ENCODE data around the gene STEAP4. TPM values are rescaled to one million over a fixed set of nuclear protein-coding genes. Genes with fewer than 3 reads are reported as not detected.

The STEAP4 gene
- total RNA-seq, 1 experiment from 2014 or later, result not detected

GRCh38 chr7:88347517-88347916 is 40.8 kb upstream of the STEAP4 start:
- no peak overlapping the region for H2BK20ac ChIP-seq (ENCODE audit: low read depth, low read length, poor library complexity, severe bottlenecking)
- no peak overlapping the region for H2BK12ac ChIP-seq (ENCODE audit: insufficient read length, low read depth, low read length)
- no peak overlapping the region for H3K27ac ChIP-seq (ENCODE audit: insufficient read length, low read depth, low read length)
- Mint-ChIP-seq H3K27ac (peak overlapping the region in 2 of 3 experiments; percentile 41 to 57; a peak in 2 of 7 replicates), H3K9me3 (no peaks in the 10 kb centered on the region), H3K4me3 (no peak overlapping the region), H3K27me3 (ENCODE audit: low read depth) (no peaks in the 10 kb centered on the region), H3K4me1 (peaks cover 20 to 23% of the 10 kb centered on the region in 2 experiments), H3K36me3 (ENCODE audit: insufficient read depth in 1 of 3, low read depth in 3 of 3) (no peaks in the 10 kb centered on the region)
- no peaks in the 10 kb centered on the region for H3K23me2 ChIP-seq (ENCODE audit: insufficient read length, low read depth, low read length, poor library complexity, severe bottlenecking)
- H3K56ac ChIP-seq (ENCODE audit: insufficient read length, low read depth, low read length), result no peak overlapping the region
- no peaks in the 10 kb centered on the region for H3K27me3 ChIP-seq (ENCODE audit: insufficient read depth, low read length)
- H3K79me1 ChIP-seq (ENCODE audit: insufficient read depth, low read depth, low read length, poor library complexity, severe bottlenecking), result no peaks in the 10 kb centered on the region
- H4K20me1 ChIP-seq (ENCODE audit: control insufficient read depth, insufficient read depth, insufficient read length), result no peaks in the 10 kb centered on the region
- no CpG with 5 or more reads among the region's 2 CpGs for WGBS (ENCODE audit: extremely low coverage, insufficient read length, low lambda C conversion rate)
- H3K9ac ChIP-seq (ENCODE audit: extremely low read depth, insufficient read length, low read length), result no peak overlapping the region
- H3T11ph ChIP-seq (ENCODE audit: low read length), result no peak overlapping the region
- DNase-seq, result no peak
- no peak overlapping the region for H3K18ac ChIP-seq (ENCODE audit: insufficient read length, low read depth, low read length)
- no peak overlapping the region for H3K14ac ChIP-seq (ENCODE audit: insufficient read depth, low read length)
- H4K5ac ChIP-seq (ENCODE audit: insufficient read length, low read depth, low read length), result no peak overlapping the region
- H3K23ac ChIP-seq (ENCODE audit: insufficient read length, low read depth, low read length), result no peak overlapping the region
- no peak overlapping the region for H2BK5ac ChIP-seq (ENCODE audit: insufficient read length, low read length)
- no peaks in the 10 kb centered on the region for H3K9me3 ChIP-seq (ENCODE audit: control insufficient read depth, low read depth, low read length)
- H2BK120ac ChIP-seq (ENCODE audit: low read depth, low read length, poor library complexity, severe bottlenecking), result no peak overlapping the region
- H2BK15ac ChIP-seq (ENCODE audit: low read depth, low read length), result no peak overlapping the region
- peaks cover 6% of the 10 kb centered on the region for H3K4me1 ChIP-seq (ENCODE audit: insufficient read depth, low read length)
- H3K4me2 ChIP-seq (ENCODE audit: insufficient read depth, insufficient read length, low read length), result no peak overlapping the region
- no peak overlapping the region for H3K4ac ChIP-seq (ENCODE audit: low read depth, low read length)
- no peak overlapping the region for H2AK5ac ChIP-seq (ENCODE audit: insufficient read length, low read length)
- no peak overlapping the region for H4K8ac ChIP-seq (replicated peaks; ENCODE audit: insufficient read length, low read depth, low read length)
- H4K91ac ChIP-seq (ENCODE audit: insufficient read length, low read depth, low read length), result no peak overlapping the region
- no peak for TF ChIP-seq CTCF (conservative IDR thresholded peaks at IDR 0.05)
- no peaks in the 10 kb centered on the region for H3K79me2 ChIP-seq (ENCODE audit: insufficient read depth, low read length)
- no peak overlapping the region for H2AFZ ChIP-seq (ENCODE audit: low read length)
